Amniotic stem cell (primary cell): ENCODE measurements around the gene ZNF273.

Experiments used
- DNase-seq: peaks from one replicate; lab custom pipeline; 2025; lab: John Stamatoyannopoulos, UW

The ZNF273 gene

GRCh38 chr7:64877714-64878610, 25.1 kb upstream of the ZNF273 start:
- no peak for DNase-seq

- DNase-seq: no peak
Measured at GRCh38 chr7:64878684-64879083, 24.4 kb upstream of the ZNF273 start.

GRCh38 chr7:64879086-64879730, 23.9 kb upstream of the ZNF273 start:
- DNase-seq: no peak

GRCh38 chr7:64879800-64880199, 23.3 kb upstream of the ZNF273 start:
- DNase-seq: no peak

- DNase-seq: no peak
Measured at GRCh38 chr7:64880322-64881297, 22.5 kb upstream of the ZNF273 start.

- DNase-seq: no peak
Measured at GRCh38 chr7:64881461-64882287, 21.4 kb upstream of the ZNF273 start.

- DNase-seq: no peak
Measured at GRCh38 chr7:64882341-64883112, 20.5 kb upstream of the ZNF273 start.

- DNase-seq: no peak
Measured at GRCh38 chr7:64883113-64883905, 19.8 kb upstream of the ZNF273 start.

GRCh38 chr7:64884085-64884912, 18.8 kb upstream of the ZNF273 start:
- DNase-seq: no peak

- no peak for DNase-seq
Measured at GRCh38 chr7:64884913-64885370, 18.1 kb upstream of the ZNF273 start.

GRCh38 chr7:64885520-64886240, 17.4 kb upstream of the ZNF273 start:
- DNase-seq: no peak

GRCh38 chr7:64886956-64887545, 16.0 kb upstream of the ZNF273 start:
- DNase-seq: no peak

GRCh38 chr7:64887756-64888508, 15.1 kb upstream of the ZNF273 start:
- DNase-seq: no peak

GRCh38 chr7:64888561-64888900, 14.5 kb upstream of the ZNF273 start:
- DNase-seq: no peak

GRCh38 chr7:64888901-64889685, 14.0 kb upstream of the ZNF273 start:
- DNase-seq: no peak

- no peak for DNase-seq
Measured at GRCh38 chr7:64889686-64890162, 13.3 kb upstream of the ZNF273 start.
